Left lung (tissue), 10 donors: Measurements from ENCODE around the gene HDAC3. TPM values are rescaled to one million over a fixed set of nuclear protein-coding genes. Genes with fewer than 3 reads are reported as not detected.

Experiments used
- ATAC-seq: fragments of 200-7000 bp; cut with Tn5 transposase; one replicate; pipeline ENCODE4 v1.9.1; 2020; ENCODE audit warnings: moderate library complexity
- DNase-seq, 4 donors: peaks; one replicate each; pipeline ENCODE4 v3.0.0-alpha.2; 2013 to 2020
- H3K27ac ChIP-seq, 2 donors: fragments of 200-600 bp; sonication (generic) in 1 of 2; one replicate each; pipeline versions ENCODE4 v1.5.0 to v1.8.0; 2020 to 2021
- H3K27me3 ChIP-seq, 2 donors: fragments of 200-600 bp; sonication (generic) in 1 of 2; one replicate each; pipeline versions ENCODE4 v1.5.0 to v1.8.0; 2020 to 2021
- H3K36me3 ChIP-seq, 2 donors: fragments of 200-600 bp; sonication (generic) in 1 of 2; one replicate each; pipeline versions ENCODE4 v1.5.0 to v1.8.0; 2020 to 2021
- H3K4me1 ChIP-seq, 2 donors: fragments of 200-600 bp; one replicate each; pipeline ENCODE4 v1.8.0; 2021
- H3K4me3 ChIP-seq, 2 donors: fragments of 200-600 bp; sonication (generic) in 1 of 2; one replicate each; pipeline versions ENCODE4 v1.5.0 to v1.8.0; 2020 to 2021; ENCODE audit warnings: mild to moderate bottlenecking in 1 of 2
- H3K9me3 ChIP-seq, 2 donors: fragments of 200-600 bp; sonication (generic) in 1 of 2; one replicate each; pipeline versions ENCODE4 v1.5.0 to v1.8.0; 2020 to 2021
- intact Hi-C, 2 donors: fragments of 100-400 bp; cut with DNase I; formaldehyde crosslinking; loops; one replicate each; pipeline versions ENCODE4 v1.11.2 to v1.14.2; 2022
- polyA plus RNA-seq, 6 donors: library from polyadenylated mRNA; unstranded; fragments of 120-200 nt; gene quantifications; one replicate each; pipeline ENCODE4 v1.2.1, GENCODE V29; 2013; ENCODE audit not compliant: insufficient read length in 6 of 6
- total RNA-seq, 2 donors: library from RNA; stranded (reverse); fragmentation: NEBNext Ultra II Directional; extraction: Animal tissue kit (Norgen Biotek cat#: 25700); gene quantifications; one replicate each; pipeline ENCODE4 v1.2.1, GENCODE V29; 2021
- TF ChIP-seq, protein P1 (sequence below), 2 donors: fragments of 200-600 bp; sonication (generic) in 1 of 2; IDR thresholded peaks; one replicate each; pipeline versions ENCODE4 v1.5.0 to v1.8.0; 2021; ENCODE audit warnings: antibody characterized with exemption in 2 of 2
- donor health status: DM: no; HTN: yes; CAD: no.
- donor health status: DM: no; HTN: no; CAD: no.

Gene HDAC3
- total and polyA plus RNA-seq, 8 donors = 41.2 to 120 (median 112) TPM

DNA sequence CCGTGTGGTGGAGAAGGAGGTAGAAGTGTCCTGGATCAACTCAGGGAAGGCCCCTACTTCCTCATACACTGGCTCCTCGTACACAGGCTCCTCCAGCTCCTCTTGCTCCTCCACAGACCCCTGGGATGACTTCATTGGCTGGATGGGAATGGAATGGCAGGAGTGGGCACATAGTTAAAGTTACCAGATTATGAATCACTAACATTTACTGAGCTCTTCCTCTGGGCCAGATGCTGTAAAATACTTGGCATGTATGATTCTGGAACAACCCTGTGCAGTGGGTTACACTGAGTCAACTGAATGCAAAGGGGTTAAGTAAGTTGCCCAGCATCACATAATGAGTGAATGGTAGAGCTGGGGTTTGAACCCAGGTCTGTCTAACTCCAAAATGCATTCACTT is 17.6 kb upstream of the HDAC3 start:
- no peak for DNase-seq
- no peak for ATAC-seq
- H3K27ac ChIP-seq = no peak overlapping the region
- intact Hi-C loops = no loop called here
- H3K27me3 ChIP-seq = no peaks in the 10 kb centered on the region
- H3K9me3 ChIP-seq = no peaks in the 10 kb centered on the region
- H3K4me3 ChIP-seq = no peak overlapping the region
- TF ChIP-seq, protein P1, sequence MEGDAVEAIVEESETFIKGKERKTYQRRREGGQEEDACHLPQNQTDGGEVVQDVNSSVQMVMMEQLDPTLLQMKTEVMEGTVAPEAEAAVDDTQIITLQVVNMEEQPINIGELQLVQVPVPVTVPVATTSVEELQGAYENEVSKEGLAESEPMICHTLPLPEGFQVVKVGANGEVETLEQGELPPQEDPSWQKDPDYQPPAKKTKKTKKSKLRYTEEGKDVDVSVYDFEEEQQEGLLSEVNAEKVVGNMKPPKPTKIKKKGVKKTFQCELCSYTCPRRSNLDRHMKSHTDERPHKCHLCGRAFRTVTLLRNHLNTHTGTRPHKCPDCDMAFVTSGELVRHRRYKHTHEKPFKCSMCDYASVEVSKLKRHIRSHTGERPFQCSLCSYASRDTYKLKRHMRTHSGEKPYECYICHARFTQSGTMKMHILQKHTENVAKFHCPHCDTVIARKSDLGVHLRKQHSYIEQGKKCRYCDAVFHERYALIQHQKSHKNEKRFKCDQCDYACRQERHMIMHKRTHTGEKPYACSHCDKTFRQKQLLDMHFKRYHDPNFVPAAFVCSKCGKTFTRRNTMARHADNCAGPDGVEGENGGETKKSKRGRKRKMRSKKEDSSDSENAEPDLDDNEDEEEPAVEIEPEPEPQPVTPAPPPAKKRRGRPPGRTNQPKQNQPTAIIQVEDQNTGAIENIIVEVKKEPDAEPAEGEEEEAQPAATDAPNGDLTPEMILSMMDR (IDR thresholded peaks at IDR 0.05) = no peak
- H3K4me1 ChIP-seq = peaks cover 0 to 23% of the 10 kb centered on the region in 2 donors
- peaks cover 0 to 59% of the 10 kb centered on the region in 2 donors for H3K36me3 ChIP-seq

- DNase-seq = no peak
- peak; percentile 5 for ATAC-seq
- Histone ChIP-seq H3K27ac (peak overlapping the region in 1 of 2 donors; percentile 74), H3K9me3 (no peaks in the 10 kb centered on the region), H3K4me3 (peak overlapping the region; percentile 56 to 72), H3K27me3 (no peaks in the 10 kb centered on the region), H3K36me3 (peaks cover 0 to 35% of the 10 kb centered on the region in 2 donors), H3K4me1 (peaks cover 0 to 23% of the 10 kb centered on the region in 2 donors)
- intact Hi-C loops = no loop called here
- TF ChIP-seq, protein P1 (IDR thresholded peaks at IDR 0.05) = no peak
Measured at GRCh38 chr5:141651728-141652105, 15.1 kb upstream of the HDAC3 start.

DNA sequence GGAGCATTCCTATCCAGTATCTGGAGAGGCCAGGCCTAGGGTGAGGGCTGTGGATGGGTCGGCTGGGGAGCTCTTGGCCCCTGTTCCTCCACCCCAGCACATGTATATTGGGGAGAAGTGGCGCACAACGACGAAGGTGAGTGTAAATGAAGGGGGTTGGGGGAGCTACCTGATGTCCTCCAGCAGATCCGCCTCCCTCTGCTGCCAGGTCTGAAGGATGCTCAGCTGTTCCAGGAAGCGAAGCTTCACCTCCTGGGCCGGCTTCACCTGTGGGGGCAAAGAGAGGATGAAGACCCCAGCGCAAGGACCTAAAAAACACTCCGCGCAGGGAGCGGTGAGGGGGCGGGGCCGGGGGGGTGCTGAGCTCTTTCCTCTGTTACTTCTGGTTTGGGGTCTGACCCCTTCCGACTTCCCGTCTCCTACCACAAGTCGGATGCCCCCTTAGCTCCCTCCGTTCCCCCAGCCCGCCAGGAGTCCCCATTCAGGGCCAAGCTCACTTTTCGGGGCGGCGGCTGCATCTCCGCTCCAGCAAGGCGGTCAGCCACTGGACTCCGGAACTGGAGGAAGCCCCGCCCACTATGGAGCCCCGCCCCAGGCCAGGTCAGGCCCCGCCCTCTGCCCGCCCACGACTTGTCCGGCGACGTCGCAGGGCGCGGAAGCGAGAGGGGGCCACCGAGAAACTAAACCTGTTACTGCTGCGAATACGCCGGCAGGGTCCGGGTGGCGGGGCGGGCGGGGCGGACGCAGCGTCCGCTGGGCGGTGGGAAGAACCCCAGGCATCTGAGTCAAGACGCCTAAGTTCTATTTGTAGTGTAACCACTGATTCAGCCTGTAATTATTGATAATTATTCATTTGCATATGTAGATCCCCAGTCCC is 14.4 kb upstream of the HDAC3 start, which contains the start of gene FCHSD1:
FCHSD1 (minus strand) TSS at position 568 of the 877 bp plus-strand sequence; CDS start at position 518, 50 bp downstream.
- H3K27me3 ChIP-seq = no peaks in the 10 kb centered on the region
- no peaks in the 10 kb centered on the region for H3K9me3 ChIP-seq
- intact Hi-C loops = no loop called here
- ATAC-seq (peak; percentile 99), DNase-seq (peak; percentile 64 to 98 (median 90))
- peak within 1 kb of the TSS in 1 of 2 donors; percentile 74 for H3K27ac ChIP-seq
- TF ChIP-seq, protein P1 (IDR thresholded peaks at IDR 0.05) = no peak
- peaks cover 0 to 35% of the 10 kb centered on the region in 2 donors for H3K36me3 ChIP-seq
- peaks cover 0 to 23% of the 10 kb centered on the region in 2 donors for H3K4me1 ChIP-seq
- H3K4me3 ChIP-seq = peak within 1 kb of the TSS; percentile 56 to 72

DNA sequence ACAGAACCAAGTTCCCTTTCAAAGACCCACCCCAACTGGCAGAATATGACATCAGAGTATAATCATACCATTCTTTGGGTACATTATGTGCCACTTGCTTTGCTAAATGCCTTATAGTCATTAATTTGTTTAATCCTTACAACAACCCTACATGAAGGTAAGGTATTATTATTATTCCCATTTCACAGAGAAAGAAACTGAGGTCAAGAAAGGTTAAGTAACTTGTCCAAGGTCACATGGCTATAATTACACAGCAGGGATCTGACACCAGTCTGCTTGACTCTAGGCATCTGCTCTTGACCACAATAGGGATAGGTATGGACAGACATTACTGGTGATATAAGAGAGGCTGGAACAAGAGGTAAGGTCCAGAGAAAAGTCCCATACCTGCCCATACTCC is 13.3 kb upstream of the HDAC3 start:
- H3K9me3 ChIP-seq = no peaks in the 10 kb centered on the region
- H3K27ac ChIP-seq = no peak overlapping the region
- ATAC-seq (no peak), DNase-seq (no peak)
- H3K4me3 ChIP-seq = no peak overlapping the region
- H3K36me3 ChIP-seq = peaks cover 0 to 36% of the 10 kb centered on the region in 2 donors
- H3K4me1 ChIP-seq = peaks cover 0 to 23% of the 10 kb centered on the region in 2 donors
- TF ChIP-seq, protein P1 (IDR thresholded peaks at IDR 0.05) = no peak
- no peaks in the 10 kb centered on the region for H3K27me3 ChIP-seq
- intact Hi-C loops = no loop called here

DNA sequence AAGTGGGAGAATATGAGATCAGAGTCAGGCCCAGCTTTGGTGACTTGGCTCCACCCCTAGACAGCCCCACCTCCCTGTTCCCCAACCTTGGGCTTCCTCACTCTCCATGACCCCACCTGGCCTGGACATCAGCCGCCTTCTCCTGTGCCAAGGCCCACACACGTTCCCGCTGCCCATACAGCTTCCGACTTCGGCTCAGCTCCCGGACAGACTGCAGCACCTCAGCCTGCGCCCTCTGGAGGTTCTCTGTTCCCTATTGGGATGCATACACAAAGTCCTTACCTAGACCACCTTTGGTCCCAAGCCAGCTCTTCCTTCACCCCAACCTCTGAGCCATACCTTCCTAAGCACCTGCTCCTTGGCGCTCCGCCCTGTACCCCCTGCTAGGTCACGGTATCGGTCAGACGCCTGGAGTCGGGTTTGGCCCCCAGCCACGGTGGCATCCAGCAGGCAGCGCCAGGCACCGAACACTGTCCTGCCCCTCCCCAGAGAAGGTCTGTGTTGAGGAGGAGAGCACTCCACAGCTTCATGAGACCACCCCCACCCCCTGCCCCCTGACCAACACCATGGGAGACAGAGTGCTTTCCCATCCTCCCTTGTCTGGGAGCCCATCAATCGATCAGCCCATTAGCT is 12.5 kb upstream of the HDAC3 start:
- TF ChIP-seq, protein P1 (IDR thresholded peaks at IDR 0.05) = no peak
- Histone ChIP-seq H3K36me3 (peaks cover 0 to 39% of the 10 kb centered on the region in 2 donors), H3K4me3 (no peak overlapping the region), H3K27me3 (no peaks in the 10 kb centered on the region), H3K4me1 (peaks cover 0 to 23% of the 10 kb centered on the region in 2 donors), H3K9me3 (no peaks in the 10 kb centered on the region), H3K27ac (no peak overlapping the region)
- ATAC-seq (no peak), DNase-seq (peak in 1 of 4 donors; percentile 73)
- intact Hi-C loops = no loop called here
